ENCODE data around the gene PLEKHO1.

The PLEKHO1 gene

DNA sequence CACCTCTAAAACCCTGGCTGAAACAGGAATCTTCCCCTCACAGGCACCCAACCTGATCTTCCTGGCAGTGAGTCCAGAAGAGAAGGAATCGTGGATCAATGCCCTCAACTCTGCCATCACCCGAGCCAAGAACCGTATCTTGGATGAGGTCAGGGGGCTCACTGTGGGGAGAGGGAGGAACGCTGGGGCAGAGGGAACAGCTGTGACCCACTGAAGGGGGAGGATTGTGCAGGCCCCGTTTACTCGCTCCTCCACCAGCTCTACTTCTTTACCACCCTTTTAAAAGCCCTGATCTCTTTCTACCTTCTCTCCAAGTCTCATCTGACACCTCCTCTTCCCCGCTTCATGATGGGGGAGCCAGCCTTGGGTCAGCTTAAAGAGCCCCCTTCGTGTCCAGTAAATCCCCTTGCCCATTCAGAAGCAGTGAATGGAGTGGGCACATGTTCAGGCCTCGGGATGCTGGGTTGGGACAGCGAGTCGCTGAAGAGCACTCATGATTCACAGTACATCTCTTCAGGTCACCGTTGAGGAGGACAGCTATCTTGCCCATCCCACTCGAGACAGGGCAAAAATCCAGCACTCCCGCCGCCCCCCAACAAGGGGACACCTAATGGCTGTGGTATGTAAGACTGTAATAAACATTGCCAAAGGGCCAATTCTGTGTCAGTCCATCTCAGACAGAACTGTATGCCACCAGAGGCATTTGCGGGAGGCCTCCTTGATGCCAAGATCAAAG lies 7.3 kb downstream of the PLEKHO1 start:
- no peaks in the 10 kb centered on the region for H3K4me1 ChIP-seq (ENCODE audit: insufficient read depth, poor library complexity, severe bottlenecking)
- H3K4me3 ChIP-seq (ENCODE audit: severe bottlenecking): no peak overlapping the region
- H3K36me3 ChIP-seq (ENCODE audit: low read depth): no peaks in the 10 kb centered on the region
- ATAC-seq (ENCODE audit: low read depth): no peak
- H3K9me3 ChIP-seq (ENCODE audit: severe bottlenecking): no peaks in the 10 kb centered on the region
- no peak for TF ChIP-seq CTCF (IDR thresholded peaks at IDR 0.05; ENCODE audit: poor library complexity, severe bottlenecking)
- no peak overlapping the region for H3K27ac ChIP-seq (ENCODE audit: poor library complexity, severe bottlenecking)
- no peak for DNase-seq (ENCODE audit: low spot score)
- no peaks in the 10 kb centered on the region for H3K27me3 ChIP-seq (ENCODE audit: insufficient read depth, poor library complexity, severe bottlenecking)

DNA sequence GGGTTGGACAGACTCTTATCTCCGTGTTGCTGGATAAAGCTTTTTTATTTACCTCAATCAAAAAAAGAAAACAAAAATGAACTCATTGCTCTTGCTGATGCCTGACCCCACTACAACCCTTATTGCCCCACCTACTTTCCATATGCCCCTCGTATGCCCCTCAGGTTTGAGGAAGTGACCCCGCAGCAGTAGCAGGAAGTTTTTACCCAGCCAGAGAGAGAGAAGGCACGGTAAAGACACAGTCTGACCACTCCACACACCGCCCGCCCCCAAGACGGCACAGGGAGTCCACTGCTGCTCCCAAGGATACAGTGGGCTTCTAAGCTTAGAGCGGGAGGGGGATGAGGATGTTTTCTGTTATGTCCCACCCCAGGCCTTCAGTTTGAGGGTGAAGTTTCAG lies 9.8 kb downstream of the PLEKHO1 start:
- ATAC-seq (ENCODE audit: low read depth) (no peak), DNase-seq (ENCODE audit: low spot score) (no peak)
- H3K4me3 ChIP-seq (ENCODE audit: severe bottlenecking): no peak overlapping the region
- no peak for TF ChIP-seq CTCF (IDR thresholded peaks at IDR 0.05; ENCODE audit: poor library complexity, severe bottlenecking)
- no peaks in the 10 kb centered on the region for H3K9me3 ChIP-seq (ENCODE audit: severe bottlenecking)
- no peaks in the 10 kb centered on the region for H3K27me3 ChIP-seq (ENCODE audit: insufficient read depth, poor library complexity, severe bottlenecking)
- H3K27ac ChIP-seq (ENCODE audit: poor library complexity, severe bottlenecking): no peak overlapping the region
- no peaks in the 10 kb centered on the region for H3K36me3 ChIP-seq (ENCODE audit: low read depth)
- H3K4me1 ChIP-seq (ENCODE audit: insufficient read depth, poor library complexity, severe bottlenecking): no peaks in the 10 kb centered on the region

DNA sequence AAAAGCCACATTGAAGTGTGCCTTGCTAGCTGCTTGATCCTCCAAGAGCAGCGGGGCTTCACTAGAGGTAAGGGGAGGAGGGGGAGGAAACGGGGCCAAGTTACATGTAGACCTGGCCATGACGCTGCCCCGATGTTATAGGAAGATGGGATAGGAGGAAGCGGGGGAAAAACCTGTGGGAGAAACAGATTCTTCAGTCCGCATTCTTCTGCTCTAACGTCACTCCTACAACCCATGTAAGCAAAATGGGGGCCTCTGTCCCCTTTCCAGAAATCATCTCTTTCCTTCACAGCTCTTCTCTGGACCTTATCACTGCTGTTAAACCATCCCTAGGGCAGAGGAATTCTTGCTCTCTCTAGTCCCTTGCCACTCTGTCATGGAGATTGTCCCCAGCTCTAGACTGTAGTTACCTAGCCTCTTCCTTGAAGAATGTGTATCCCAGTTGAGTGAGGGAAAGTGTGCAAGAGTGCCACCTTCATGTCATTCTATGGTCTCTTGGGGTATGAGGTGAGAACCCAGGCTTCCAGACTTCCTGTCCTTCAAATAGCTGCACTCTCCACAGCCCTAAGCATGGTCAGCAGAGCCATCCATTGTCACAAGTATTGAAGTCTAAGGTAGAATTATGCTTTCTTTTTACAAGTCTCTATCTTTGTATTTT lies 11.4 kb downstream of the PLEKHO1 start:
- DNase-seq (ENCODE audit: low spot score) (no peak), ATAC-seq (ENCODE audit: low read depth) (no peak)
- Histone ChIP-seq H3K4me3 (ENCODE audit: severe bottlenecking) (no peak overlapping the region), H3K27ac (ENCODE audit: poor library complexity, severe bottlenecking) (no peak overlapping the region), H3K9me3 (ENCODE audit: severe bottlenecking) (no peaks in the 10 kb centered on the region), H3K36me3 (ENCODE audit: low read depth) (no peaks in the 10 kb centered on the region), H3K4me1 (ENCODE audit: insufficient read depth, poor library complexity, severe bottlenecking) (no peaks in the 10 kb centered on the region), H3K27me3 (ENCODE audit: insufficient read depth, poor library complexity, severe bottlenecking) (no peaks in the 10 kb centered on the region)
- no peak for TF ChIP-seq CTCF (IDR thresholded peaks at IDR 0.05; ENCODE audit: poor library complexity, severe bottlenecking)

- no peak overlapping the region for H3K4me3 ChIP-seq (ENCODE audit: severe bottlenecking)
- no peak overlapping the region for H3K27ac ChIP-seq (ENCODE audit: poor library complexity, severe bottlenecking)
- no peaks in the 10 kb centered on the region for H3K36me3 ChIP-seq (ENCODE audit: low read depth)
- DNase-seq (ENCODE audit: low spot score) (no peak), ATAC-seq (ENCODE audit: low read depth) (no peak)
- no peaks in the 10 kb centered on the region for H3K27me3 ChIP-seq (ENCODE audit: insufficient read depth, poor library complexity, severe bottlenecking)
- no peak for TF ChIP-seq CTCF (IDR thresholded peaks at IDR 0.05; ENCODE audit: poor library complexity, severe bottlenecking)
- H3K4me1 ChIP-seq (ENCODE audit: insufficient read depth, poor library complexity, severe bottlenecking): no peaks in the 10 kb centered on the region
- H3K9me3 ChIP-seq (ENCODE audit: severe bottlenecking): no peaks in the 10 kb centered on the region
Measured at GRCh38 chr1:150161747-150162581, 12.2 kb downstream of the PLEKHO1 start.

Data from RWPE2 (cell line).